Osteoblast (primary cell): ENCODE measurements around the gene MDM1. TPM values are rescaled to one million over a fixed set of nuclear protein-coding genes. Genes with fewer than 3 reads are reported as not detected.

Source experiments
- DNase-seq: peaks from one replicate; pipeline ENCODE4 v3.0.0; 2011; ENCODE audit warnings: low spot score, mixed read lengths; ENCODE audit not compliant: insufficient read length; ENCODE audit errors: missing footprints
- H2AFZ ChIP-seq: 2 replicates; pipeline ENCODE4 v1.6.0; 2011; ENCODE audit warnings: mild to moderate bottlenecking, low read length
- H3K27ac ChIP-seq: 2 replicates; pipeline ENCODE4 v1.5.1; 2011; ENCODE audit warnings: mild to moderate bottlenecking, low read depth, low read length, moderate library complexity
- H3K27me3 ChIP-seq: 2 replicates; pipeline ENCODE4 v1.6.0; 2012; ENCODE audit warnings: mild to moderate bottlenecking, control low read depth, inconsistent platforms, low read length, moderate library complexity; ENCODE audit not compliant: insufficient read depth
- H3K36me3 ChIP-seq: 2 replicates; pipeline ENCODE4 v1.5.1; 2011; ENCODE audit warnings: mild to moderate bottlenecking, low read length, control low read depth, moderate library complexity; ENCODE audit not compliant: insufficient read depth
- H3K4me1 ChIP-seq: 2 replicates; pipeline ENCODE4 v1.5.1; 2011; ENCODE audit warnings: mild to moderate bottlenecking, low read length, control low read depth, moderate library complexity; ENCODE audit not compliant: insufficient read depth
- H3K4me2 ChIP-seq: 2 replicates; pipeline ENCODE4 v1.6.0; 2011; ENCODE audit warnings: mild to moderate bottlenecking, low read length; ENCODE audit not compliant: insufficient read depth
- H3K4me3 ChIP-seq: fragments of 200-600 bp; sonication (generic); 3 replicates; pipeline ENCODE4 v1.5.1; 2012; ENCODE audit warnings: mild to moderate bottlenecking, low read length, inconsistent platforms; ENCODE audit not compliant: insufficient read depth
- H3K79me2 ChIP-seq: 2 replicates; pipeline ENCODE4 v1.6.0; 2012; ENCODE audit warnings: mild to moderate bottlenecking, low read length, control low read depth, inconsistent platforms; ENCODE audit not compliant: insufficient read depth
- H3K9me3 ChIP-seq: 2 replicates; pipeline ENCODE4 v1.5.1; 2011; ENCODE audit warnings: low read depth, low read length, control low read depth
- H4K20me1 ChIP-seq: 2 replicates; pipeline ENCODE4 v1.6.0; 2012; ENCODE audit warnings: mild to moderate bottlenecking, low read length, control low read depth; ENCODE audit not compliant: insufficient read depth
- CTCF ChIP-seq: IDR thresholded peaks from 2 replicates; pipeline ENCODE4 v1.5.1; 2011; ENCODE audit warnings: mild to moderate bottlenecking, low read depth, low read length, moderate library complexity; ENCODE audit errors: extremely low read depth
- total RNA-seq: library from RNA; depleted of rRNA; stranded (reverse); fragments of >200 nt; gene quantifications from 2 replicates; pipeline ENCODE4 v1.2.3, GENCODE V29; 2012

MDM1 gene
- total RNA-seq, 1 donor: 28.2 TPM

GRCh38 chr12:68335462-68335861 lies 3.3 kb upstream of the MDM1 start:
- peaks cover 15% of the 10 kb centered on the region for H3K4me1 ChIP-seq
- DNase-seq: no peak
- H3K36me3 ChIP-seq: no peaks in the 10 kb centered on the region
- H3K27me3 ChIP-seq: no peaks in the 10 kb centered on the region
- no peak overlapping the region for H3K4me2 ChIP-seq
- H3K27ac ChIP-seq: no peak overlapping the region
- H4K20me1 ChIP-seq: no peaks in the 10 kb centered on the region
- peaks cover 11% of the 10 kb centered on the region for H3K79me2 ChIP-seq
- no peaks in the 10 kb centered on the region for H3K9me3 ChIP-seq
- no peak overlapping the region for H2AFZ ChIP-seq
- TF ChIP-seq CTCF: no peak
- H3K4me3 ChIP-seq: no peak overlapping the region

GRCh38 chr12:68334132-68334531 lies 2.0 kb upstream of the MDM1 start:
- Histone ChIP-seq H3K27ac (no peak overlapping the region), H3K4me2 (no peak overlapping the region), H3K4me3 (no peak overlapping the region), H3K9me3 (no peaks in the 10 kb centered on the region), H3K36me3 (peaks cover 9% of the 10 kb centered on the region), H3K4me1 (peaks cover 15% of the 10 kb centered on the region), H3K27me3 (no peaks in the 10 kb centered on the region), H2AFZ (peak overlapping the region; percentile 53), H4K20me1 (no peaks in the 10 kb centered on the region), H3K79me2 (peaks cover 11% of the 10 kb centered on the region)
- TF ChIP-seq CTCF: peak; percentile 28
- DNase-seq: peak; percentile 49

- peak overlapping the region; percentile 86 for H3K4me3 ChIP-seq
- no peak for TF ChIP-seq CTCF
- H3K4me1 ChIP-seq: peaks cover 15% of the 10 kb centered on the region
- H2AFZ ChIP-seq: peak overlapping the region; percentile 86
- H3K27ac ChIP-seq: peak overlapping the region; percentile 47
- H3K36me3 ChIP-seq: peaks cover 11% of the 10 kb centered on the region
- no peaks in the 10 kb centered on the region for H3K27me3 ChIP-seq
- no peaks in the 10 kb centered on the region for H4K20me1 ChIP-seq
- H3K79me2 ChIP-seq: peaks cover 11% of the 10 kb centered on the region
- DNase-seq: no peak
- no peaks in the 10 kb centered on the region for H3K9me3 ChIP-seq
- peak overlapping the region; percentile 97 for H3K4me2 ChIP-seq
Observed at GRCh38 chr12:68332728-68333630, 817 bp upstream of the MDM1 start.

GRCh38 chr12:68331500-68331868 lies 678 bp downstream of the MDM1 start:
- H3K4me1 ChIP-seq: peaks cover 15% of the 10 kb centered on the region
- peak; percentile 11 for DNase-seq
- H3K4me3 ChIP-seq: peak overlapping the region; percentile 86
- H3K9me3 ChIP-seq: no peaks in the 10 kb centered on the region
- TF ChIP-seq CTCF: no peak
- peaks cover 15% of the 10 kb centered on the region for H3K36me3 ChIP-seq
- peak overlapping the region; percentile 31 for H3K27ac ChIP-seq
- H3K79me2 ChIP-seq: peaks cover 11% of the 10 kb centered on the region
- peak overlapping the region; percentile 97 for H3K4me2 ChIP-seq
- H4K20me1 ChIP-seq: no peaks in the 10 kb centered on the region
- H2AFZ ChIP-seq: peak overlapping the region; percentile 96
- H3K27me3 ChIP-seq: no peaks in the 10 kb centered on the region
